Brain microvascular endothelial cell (primary cell): ENCODE data around the gene HSPA6.
A peak's percentile ranks its signal among the peaks of the same experiment; 100 is the strongest.
"Not testable (repeated sequence)": the region's sequence is repeated elsewhere in the genome, so short reads cannot be mapped to it uniquely, and the experiment has no call there.

ENCODE experiments used
- DNase-seq: peaks from one replicate; pipeline ENCODE4 v3.0.0-alpha.2; 2020
- H3K27ac ChIP-seq: fragments of 250-450 bp; sonication (Bioruptor Pico); 2 replicates; pipeline ENCODE4 v1.5.1; 2020; ENCODE audit warnings: mild to moderate bottlenecking, moderate library complexity
- H3K27me3 ChIP-seq: fragments of 250-450 bp; sonication (Bioruptor Pico); replicated peaks from 2 replicates; pipeline ENCODE4 v1.5.1; 2020; ENCODE audit warnings: mild to moderate bottlenecking
- H3K36me3 ChIP-seq: fragments of 250-450 bp; sonication (Bioruptor Pico); replicated peaks from 2 replicates; pipeline ENCODE4 v1.5.1; 2020; ENCODE audit warnings: mild to moderate bottlenecking
- H3K4me3 ChIP-seq: 2 replicates; pipeline ENCODE4 v1.5.1; 2011; ENCODE audit warnings: low read depth, mild to moderate bottlenecking, control low read depth, low read length, moderate library complexity
- CTCF ChIP-seq: IDR thresholded peaks from 2 replicates; pipeline ENCODE4 v1.5.1; 2011; ENCODE audit warnings: low read depth, mild to moderate bottlenecking, moderate library complexity, low read length, control low read depth, inconsistent platforms; ENCODE audit errors: missing control alignments
- in situ Hi-C: cut with HindIII; loops from 2 replicates; pipeline ENCODE4 v1.10.0; 2017; ENCODE audit warnings: low sequenced_read_pairs, low pct_ligation_motif_present

Gene HSPA6

DNA sequence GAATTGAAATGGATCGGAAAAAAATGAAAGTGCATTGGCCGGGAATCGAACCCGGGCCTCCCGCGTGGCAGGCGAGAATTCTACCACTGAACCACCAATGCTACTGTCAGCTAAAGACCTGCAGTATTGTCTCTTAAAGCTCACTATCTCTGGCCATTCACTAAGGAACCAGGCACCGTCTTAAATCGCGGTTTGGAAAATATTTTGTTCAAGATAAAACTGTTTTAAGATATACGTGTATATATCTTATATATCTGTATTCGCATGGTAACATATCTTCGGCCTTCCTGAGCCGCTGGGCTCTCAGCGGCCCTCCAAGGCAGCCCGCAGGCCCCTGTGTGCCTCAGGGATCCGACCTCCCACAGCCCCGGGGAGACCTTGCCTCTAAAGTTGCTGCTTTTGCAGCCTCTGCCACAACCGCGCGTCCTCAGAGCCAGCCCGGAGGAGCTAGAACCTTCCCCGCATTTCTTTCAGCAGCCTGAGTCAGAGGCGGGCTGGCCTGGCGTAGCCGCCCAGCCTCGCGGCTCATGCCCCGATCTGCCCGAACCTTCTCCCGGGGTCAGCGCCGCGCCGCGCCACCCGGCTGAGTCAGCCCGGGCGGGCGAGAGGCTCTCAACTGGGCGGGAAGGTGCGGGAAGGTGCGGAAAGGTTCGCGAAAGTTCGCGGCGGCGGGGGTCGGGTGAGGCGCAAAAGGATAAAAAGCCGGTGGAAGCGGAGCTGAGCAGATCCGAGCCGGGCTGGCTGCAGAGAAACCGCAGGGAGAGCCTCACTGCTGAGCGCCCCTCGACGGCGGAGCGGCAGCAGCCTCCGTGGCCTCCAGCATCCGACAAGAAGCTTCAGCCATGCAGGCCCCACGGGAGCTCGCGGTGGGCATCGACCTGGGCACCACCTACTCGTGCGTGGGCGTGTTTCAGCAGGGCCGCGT, at the start of gene HSPA6:
HSPA6 (plus strand) TSS at position 724 of the 925 bp plus-strand sequence; CDS start at position 843, 119 bp downstream.
- H3K27ac ChIP-seq = peak within 1 kb of the TSS; percentile 65
- H3K4me3 ChIP-seq = peak within 1 kb of the TSS; percentile 65
- peak; percentile 73 for DNase-seq
- H3K36me3 ChIP-seq, in situ Hi-C loops, H3K27me3 ChIP-seq: not testable (repeated sequence)

DNA sequence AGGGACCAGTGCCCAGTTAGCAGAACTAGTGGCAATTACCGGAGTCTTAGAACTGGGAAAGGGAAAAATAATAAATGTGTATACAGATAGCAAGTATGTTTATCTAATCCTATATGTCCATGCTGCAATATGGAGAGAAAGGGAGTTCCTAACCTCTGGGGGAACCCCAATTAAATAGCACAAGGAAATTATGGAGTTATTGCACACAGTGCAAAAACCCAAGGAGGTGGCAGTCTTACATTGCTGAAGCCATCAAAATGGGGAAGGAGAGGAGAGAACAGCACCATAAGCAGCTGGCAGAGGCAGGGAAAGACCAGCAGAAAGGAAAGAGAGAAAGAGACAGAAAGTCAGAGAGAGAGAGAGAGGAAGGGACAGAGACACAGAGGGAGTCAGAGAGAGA, 46.6 kb upstream of the HSPA6 start:
- H3K27me3 ChIP-seq, in situ Hi-C loops, H3K4me3 ChIP-seq, DNase-seq, H3K27ac ChIP-seq, H3K36me3 ChIP-seq: not testable (repeated sequence)

GRCh38 chr1:161478985-161479384, 45.4 kb upstream of the HSPA6 start:
- TF ChIP-seq CTCF = no peak
- in situ Hi-C loops = no loop called here
- H3K27me3 ChIP-seq = no peaks in the 10 kb centered on the region
- DNase-seq = no peak
- H3K27ac ChIP-seq = no peak overlapping the region
- H3K36me3 ChIP-seq = no peaks in the 10 kb centered on the region
- no peak overlapping the region for H3K4me3 ChIP-seq

DNA sequence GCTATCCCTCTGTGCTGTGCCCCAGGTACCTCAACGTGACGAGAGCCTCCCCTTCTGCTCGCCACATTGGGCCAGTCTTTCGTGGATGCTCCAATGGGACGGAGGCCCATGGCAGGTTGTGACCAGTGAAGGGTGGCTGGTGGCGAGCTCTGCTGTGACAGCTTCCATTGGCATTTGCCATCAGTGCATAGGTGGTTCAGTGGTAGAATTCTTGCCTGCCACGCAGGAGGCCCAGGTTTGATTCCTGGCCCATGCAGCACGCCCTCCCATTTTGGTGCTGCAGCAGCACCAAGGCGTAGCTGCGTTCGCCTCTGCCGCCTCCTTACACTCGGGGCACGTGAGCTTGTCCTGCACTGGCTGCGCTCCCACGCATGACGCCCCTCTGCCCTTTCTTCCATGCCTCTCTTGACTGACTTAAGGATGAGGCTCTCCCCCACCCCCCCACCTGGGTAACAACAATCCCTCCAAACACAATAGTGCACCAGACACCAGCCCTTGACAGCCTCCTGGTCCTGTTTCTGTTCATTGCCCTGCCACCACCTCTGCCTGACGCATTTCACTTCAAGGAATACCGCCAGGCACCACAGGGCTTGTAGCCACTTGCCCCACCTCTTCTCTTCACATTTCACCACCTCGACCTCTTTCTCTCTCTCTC, 43.8 kb upstream of the HSPA6 start:
- DNase-seq = no peak
- no peak for TF ChIP-seq CTCF
- Histone ChIP-seq H3K27me3 (no peaks in the 10 kb centered on the region), H3K27ac (no peak overlapping the region), H3K36me3 (no peaks in the 10 kb centered on the region), H3K4me3 (no peak overlapping the region)
- in situ Hi-C loops = no loop called here

DNA sequence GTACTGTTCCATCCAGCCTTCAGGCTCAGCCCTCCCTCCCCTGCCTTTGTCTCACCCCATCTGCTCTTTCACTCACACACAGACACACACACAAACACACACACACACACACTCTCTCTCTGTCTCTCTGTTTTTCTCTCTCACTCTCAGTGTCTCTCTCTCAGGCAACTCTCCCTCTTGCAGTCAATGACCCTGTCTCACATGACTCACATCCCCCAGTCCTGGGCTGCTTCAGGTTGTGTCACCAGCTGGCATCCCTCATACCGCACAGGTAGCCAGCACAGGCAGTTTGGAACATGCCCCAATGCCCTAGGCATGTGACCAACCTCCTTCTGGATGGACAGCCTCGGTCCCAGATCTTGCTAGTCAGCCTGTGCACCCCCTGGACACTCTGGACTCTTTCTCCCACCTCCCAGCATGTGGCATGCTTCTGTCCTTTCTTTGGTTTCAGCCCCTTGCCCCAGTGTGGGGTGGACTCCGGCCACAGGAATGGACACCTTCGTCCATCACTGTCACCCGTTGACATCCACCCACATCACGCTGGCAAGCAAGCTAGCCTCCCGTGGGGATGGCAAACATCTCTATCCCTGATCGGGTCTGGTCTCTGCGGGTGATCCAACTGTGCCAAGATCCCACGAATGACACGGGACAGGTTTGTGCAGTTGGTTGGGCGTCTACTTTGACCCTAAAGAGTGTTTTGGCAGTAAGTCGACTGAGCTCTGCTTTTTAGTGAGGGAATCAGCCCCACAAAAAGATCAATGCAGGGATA, 42.5 kb upstream of the HSPA6 start:
- Histone ChIP-seq H3K36me3 (no peaks in the 10 kb centered on the region), H3K27ac (no peak overlapping the region), H3K4me3 (no peak overlapping the region), H3K27me3 (no peaks in the 10 kb centered on the region)
- no peak for DNase-seq
- no peak for TF ChIP-seq CTCF
- in situ Hi-C loops = no loop called here

- in situ Hi-C loops = no loop called here
- no peak for TF ChIP-seq CTCF
- Histone ChIP-seq H3K4me3 (no peak overlapping the region), H3K27ac (no peak overlapping the region), H3K27me3 (no peaks in the 10 kb centered on the region), H3K36me3 (no peaks in the 10 kb centered on the region)
- DNase-seq = no peak
Observed at GRCh38 chr1:161482610-161483009, 41.7 kb upstream of the HSPA6 start.
